ENCODE measurements around the gene ARHGAP5.

The ARHGAP5 gene

GRCh38 chr14:32083789-32084188 lies 6.7 kb downstream of the ARHGAP5 start:
- Mint-ChIP-seq H3K9me3 (no peaks in the 10 kb centered on the region), H3K27ac (no peak overlapping the region), H3K36me3 (ENCODE audit: low read depth) (no peaks in the 10 kb centered on the region), H3K4me3 (no peak overlapping the region), H3K27me3 (ENCODE audit: low read depth) (no peaks in the 10 kb centered on the region), H3K4me1 (peaks cover 59% of the 10 kb centered on the region)
- TF ChIP-seq CTCF (IDR thresholded peaks at IDR 0.05; ENCODE audit: unreplicated experiment in 3 of 3) = no peak

GRCh38 chr14:32085182-32085844 lies 8.2 kb downstream of the ARHGAP5 start:
- Mint-ChIP-seq H3K27me3 (ENCODE audit: low read depth) (no peaks in the 10 kb centered on the region), H3K4me1 (peaks cover 50% of the 10 kb centered on the region)
- no peak for TF ChIP-seq CTCF (IDR thresholded peaks at IDR 0.05; ENCODE audit: unreplicated experiment in 3 of 3)

GRCh38 chr14:32085845-32086383 lies 8.8 kb downstream of the ARHGAP5 start:
- Mint-ChIP-seq H3K4me3 (no peak overlapping the region), H3K9me3 (no peaks in the 10 kb centered on the region), H3K27ac (peak overlapping the region in 2 of 3 experiments; percentile 1 to 21), H3K36me3 (ENCODE audit: low read depth) (peaks cover 11% of the 10 kb centered on the region), H3K27me3 (ENCODE audit: low read depth) (no peaks in the 10 kb centered on the region), H3K4me1 (peaks cover 45% of the 10 kb centered on the region)
- no peak for TF ChIP-seq CTCF (IDR thresholded peaks at IDR 0.05; ENCODE audit: unreplicated experiment in 3 of 3)

More at GRCh38 chr14:32085182-32085844, 8.2 kb downstream of the ARHGAP5 start:
- Mint-ChIP-seq H3K36me3 (ENCODE audit: low read depth) (peaks cover 5% of the 10 kb centered on the region), H3K27ac (peak overlapping the region in 1 of 3 experiments; percentile 22), H3K9me3 (no peaks in the 10 kb centered on the region), H3K4me3 (no peak overlapping the region)

GRCh38 chr14:32087173-32087861 lies 10.2 kb downstream of the ARHGAP5 start:
- H3K27me3 Mint-ChIP-seq (ENCODE audit: low read depth) = no peaks in the 10 kb centered on the region
- no peak for TF ChIP-seq CTCF (IDR thresholded peaks at IDR 0.05; ENCODE audit: unreplicated experiment in 3 of 3)
- peaks cover 25% of the 10 kb centered on the region for H3K36me3 Mint-ChIP-seq (ENCODE audit: low read depth)

GRCh38 chr14:32087907-32088306 lies 10.8 kb downstream of the ARHGAP5 start:
- Mint-ChIP-seq H3K27me3 (ENCODE audit: low read depth) (no peaks in the 10 kb centered on the region), H3K4me1 (peaks cover 36% of the 10 kb centered on the region), H3K27ac (no peak overlapping the region), H3K36me3 (ENCODE audit: low read depth) (peaks cover 31% of the 10 kb centered on the region), H3K9me3 (no peaks in the 10 kb centered on the region), H3K4me3 (no peak overlapping the region)
- no peak for TF ChIP-seq CTCF (IDR thresholded peaks at IDR 0.05; ENCODE audit: unreplicated experiment in 3 of 3)

More at GRCh38 chr14:32087173-32087861, 10.2 kb downstream of the ARHGAP5 start:
- peaks cover 40% of the 10 kb centered on the region for H3K4me1 Mint-ChIP-seq
- no peak overlapping the region for H3K27ac Mint-ChIP-seq
- no peak overlapping the region for H3K4me3 Mint-ChIP-seq
- no peaks in the 10 kb centered on the region for H3K9me3 Mint-ChIP-seq
